ENCODE measurements around the gene CMKLR1. TPM values are rescaled to one million over a fixed set of nuclear protein-coding genes. Genes with fewer than 3 reads are reported as not detected.
A peak's percentile ranks its signal among the peaks of the same experiment; 100 is the strongest.

The CMKLR1 gene
- total and polyA plus RNA-seq, 2 donors (not counting 1 experiment from before 2014, with no cell fraction given), result 0.82 TPM; not detected in 1

GRCh38 chr12:108307006-108307405, 32.1 kb downstream of the CMKLR1 start:
- no peak for TF ChIP-seq CTCF (conservative IDR thresholded peaks at IDR 0.05 in 1 of 2, IDR thresholded peaks at IDR 0.05 in 1 of 2; ENCODE audit: low read depth in 1 of 2, low read length in 2 of 2)
- TF ChIP-seq EZH2 (IDR thresholded peaks at IDR 0.05; ENCODE audit: low read length, missing control alignments), result no peak
- H3K79me2 ChIP-seq (ENCODE audit: control insufficient read depth, insufficient read depth, low read length), result no peaks in the 10 kb centered on the region
- H3K9me3 ChIP-seq (ENCODE audit: control insufficient read depth, insufficient read depth, low read depth, low read length), result no peaks in the 10 kb centered on the region
- H3K4me2 ChIP-seq (ENCODE audit: extremely low read depth, insufficient read depth, low read length), result no peak overlapping the region
- no peaks in the 10 kb centered on the region for H4K20me1 ChIP-seq (ENCODE audit: control insufficient read depth, extremely low read depth, insufficient read depth, low read length)
- H3K4me3 ChIP-seq (replicated peaks in 1 of 4; ENCODE audit: control extremely low read depth in 1 of 4, insufficient read depth in 1 of 4, low read depth in 3 of 4, low read length in 4 of 4), result no peak overlapping the region
- H2AFZ ChIP-seq (ENCODE audit: low read length), result no peak overlapping the region
- H3K36me3 ChIP-seq (ENCODE audit: control insufficient read depth, insufficient read depth, low read length), result no peaks in the 10 kb centered on the region
- H3K4me1 ChIP-seq (ENCODE audit: control insufficient read depth, extremely low read depth, insufficient read depth, low read length), result peaks cover 6% of the 10 kb centered on the region
- no peaks in the 10 kb centered on the region for H3K27me3 ChIP-seq (ENCODE audit: control insufficient read depth, insufficient read depth, low read length)
- peak; percentile 20 to 54 for DNase-seq (ENCODE audit: low read depth in 2 of 2)
- no peak overlapping the region for H3K9ac ChIP-seq (ENCODE audit: insufficient read depth, low read length)
- no peak overlapping the region for H3K27ac ChIP-seq (ENCODE audit: insufficient read depth, low read length)

- no peaks in the 10 kb centered on the region for H3K36me3 ChIP-seq (ENCODE audit: control insufficient read depth, insufficient read depth, low read length)
- H3K4me1 ChIP-seq (ENCODE audit: control insufficient read depth, extremely low read depth, insufficient read depth, low read length), result peaks cover 6% of the 10 kb centered on the region
- H4K20me1 ChIP-seq (ENCODE audit: control insufficient read depth, extremely low read depth, insufficient read depth, low read length), result no peaks in the 10 kb centered on the region
- H3K79me2 ChIP-seq (ENCODE audit: control insufficient read depth, insufficient read depth, low read length), result no peaks in the 10 kb centered on the region
- no peaks in the 10 kb centered on the region for H3K27me3 ChIP-seq (ENCODE audit: control insufficient read depth, insufficient read depth, low read length)
- H2AFZ ChIP-seq (ENCODE audit: low read length), result no peak overlapping the region
- H3K27ac ChIP-seq (ENCODE audit: insufficient read depth, low read length), result no peak overlapping the region
- DNase-seq (ENCODE audit: low read depth in 2 of 2), result no peak
- TF ChIP-seq EZH2 (IDR thresholded peaks at IDR 0.05; ENCODE audit: low read length, missing control alignments) (no peak), CTCF (conservative IDR thresholded peaks at IDR 0.05 in 1 of 2, IDR thresholded peaks at IDR 0.05 in 1 of 2; ENCODE audit: low read depth in 1 of 2, low read length in 2 of 2) (no peak)
- no peak overlapping the region for H3K4me3 ChIP-seq (replicated peaks in 1 of 4; ENCODE audit: control extremely low read depth in 1 of 4, insufficient read depth in 1 of 4, low read depth in 3 of 4, low read length in 4 of 4)
- H3K9me3 ChIP-seq (ENCODE audit: control insufficient read depth, insufficient read depth, low read depth, low read length), result no peaks in the 10 kb centered on the region
- no peak overlapping the region for H3K4me2 ChIP-seq (ENCODE audit: extremely low read depth, insufficient read depth, low read length)
- no peak overlapping the region for H3K9ac ChIP-seq (ENCODE audit: insufficient read depth, low read length)
Measured at GRCh38 chr12:108306506-108306905, 32.6 kb downstream of the CMKLR1 start.

- H2AFZ ChIP-seq (ENCODE audit: low read length), result no peak overlapping the region
- H3K27me3 ChIP-seq (ENCODE audit: control insufficient read depth, insufficient read depth, low read length), result no peaks in the 10 kb centered on the region
- H3K36me3 ChIP-seq (ENCODE audit: control insufficient read depth, insufficient read depth, low read length), result no peaks in the 10 kb centered on the region
- H4K20me1 ChIP-seq (ENCODE audit: control insufficient read depth, extremely low read depth, insufficient read depth, low read length), result no peaks in the 10 kb centered on the region
- H3K9ac ChIP-seq (ENCODE audit: insufficient read depth, low read length), result no peak overlapping the region
- H3K4me3 ChIP-seq (replicated peaks in 1 of 4; ENCODE audit: control extremely low read depth in 1 of 4, insufficient read depth in 1 of 4, low read depth in 3 of 4, low read length in 4 of 4), result peak overlapping the region in 2 of 4 experiments; percentile 10 to 21
- no peaks in the 10 kb centered on the region for H3K79me2 ChIP-seq (ENCODE audit: control insufficient read depth, insufficient read depth, low read length)
- peaks cover 6% of the 10 kb centered on the region for H3K4me1 ChIP-seq (ENCODE audit: control insufficient read depth, extremely low read depth, insufficient read depth, low read length)
- H3K4me2 ChIP-seq (ENCODE audit: extremely low read depth, insufficient read depth, low read length), result peak overlapping the region; percentile 63
- DNase-seq (ENCODE audit: low read depth in 2 of 2), result peak in 1 of 2 donors; percentile 76
- no peaks in the 10 kb centered on the region for H3K9me3 ChIP-seq (ENCODE audit: control insufficient read depth, insufficient read depth, low read depth, low read length)
- TF ChIP-seq CTCF (conservative IDR thresholded peaks at IDR 0.05 in 1 of 2, IDR thresholded peaks at IDR 0.05 in 1 of 2; ENCODE audit: low read depth in 1 of 2, low read length in 2 of 2) (no peak), EZH2 (IDR thresholded peaks at IDR 0.05; ENCODE audit: low read length, missing control alignments) (no peak)
- H3K27ac ChIP-seq (ENCODE audit: insufficient read depth, low read length), result peak overlapping the region; percentile 48
Measured at GRCh38 chr12:108305991-108306501, 33.1 kb downstream of the CMKLR1 start.

Data from fibroblast of lung (primary cell).